WTC11 (cell line): ENCODE measurements around the gene TCF12. TPM values are rescaled to one million over a fixed set of nuclear protein-coding genes. Genes with fewer than 3 reads are reported as not detected.

Experiments used
- ATAC-seq: fragments of 200-7000 bp; cut with Tn5 transposase; 2 replicates; pipeline ENCODE4 v1.10.0; 2021; ENCODE audit warnings: mild to moderate bottlenecking, moderate library complexity
- CTCF ChIA-PET: fragments of 300-600 bp; sonication (Branson Sonifier 250); formaldehyde crosslinking; loops from one replicate; lab custom pipeline; 2021; ENCODE audit warnings: antibody characterized with exemption; lab: Charles Lee
- POLR2A ChIA-PET: fragments of 350-600 bp; sonication (Branson Sonifier 250); formaldehyde crosslinking; loops from one replicate; lab custom pipeline; 2021; ENCODE audit warnings: antibody characterized with exemption; lab: Charles Lee
- DNase-seq: peaks from one replicate; pipeline ENCODE4 v3.0.0; 2021; ENCODE audit warnings: low spot score
- H3K27ac Mint-ChIP-seq: 2 replicates; pipeline ENCODE4 v1.8.0; 2021; ENCODE audit warnings: mixed read lengths
- H3K27me3 Mint-ChIP-seq: 2 replicates; pipeline ENCODE4 v1.8.0; 2021; ENCODE audit warnings: low read depth, mild to moderate bottlenecking, moderate library complexity, mixed read lengths
- H3K36me3 Mint-ChIP-seq: 2 replicates; pipeline ENCODE4 v1.8.0; 2021; ENCODE audit warnings: mixed read lengths
- H3K4me1 Mint-ChIP-seq: 2 replicates; pipeline ENCODE4 v1.8.0; 2022; ENCODE audit warnings: mixed read lengths
- H3K4me3 Mint-ChIP-seq: 2 replicates; pipeline ENCODE4 v1.8.0; 2021; ENCODE audit warnings: mild to moderate bottlenecking, moderate library complexity, mixed read lengths
- H3K9me3 Mint-ChIP-seq: 2 replicates; pipeline ENCODE4 v1.8.0; 2021; ENCODE audit warnings: mixed read lengths
- AFF4 ChIP-seq: sonication (generic); formaldehyde crosslinking; IDR thresholded peaks from 2 replicates; pipeline ENCODE4 v1.8.1; 2023; ENCODE audit warnings: mild to moderate bottlenecking, missing genetic modification reagents, borderline replicate concordance
- CTCF ChIP-seq: fragments of 200-600 bp; IDR thresholded peaks from 2 replicates; pipeline ENCODE4 v1.8.0; 2022; ENCODE audit warnings: antibody characterized with exemption
- ETV6 ChIP-seq: sonication (generic); formaldehyde crosslinking; IDR thresholded peaks from 2 replicates; pipeline ENCODE4 v1.8.1; 2022; ENCODE audit warnings: mild to moderate bottlenecking, missing genetic modification reagents
- FOXJ3 ChIP-seq: sonication (generic); formaldehyde crosslinking; IDR thresholded peaks from 2 replicates; pipeline ENCODE4 v1.9.0; 2021; ENCODE audit warnings: missing genetic modification reagents, mild to moderate bottlenecking, borderline replicate concordance
- HMGA2 ChIP-seq: fragments of 250-450 bp; sonication (Bioruptor Pico); IDR thresholded peaks from 2 replicates; pipeline ENCODE4 v1.4.0; 2021; ENCODE audit warnings: mild to moderate bottlenecking, moderate library complexity
- JAZF1 ChIP-seq: fragments of 250-450 bp; sonication (Bioruptor Pico); IDR thresholded peaks from 2 replicates; pipeline ENCODE4 v1.9.0; 2021; ENCODE audit warnings: moderate library complexity, mild to moderate bottlenecking, inconsistent platforms
- KAT7 ChIP-seq: sonication (generic); formaldehyde crosslinking; IDR thresholded peaks from 2 replicates; pipeline ENCODE4 v1.8.1; 2023; ENCODE audit warnings: missing genetic modification reagents, mild to moderate bottlenecking, borderline replicate concordance
- MLX ChIP-seq: sonication (generic); formaldehyde crosslinking; IDR thresholded peaks from 2 replicates; pipeline ENCODE4 v1.8.1; 2023; ENCODE audit warnings: mild to moderate bottlenecking, missing genetic modification reagents, moderate library complexity
- MXD4 ChIP-seq: fragments of 250-450 bp; sonication (Bioruptor Pico); IDR thresholded peaks from 2 replicates; pipeline ENCODE4 v1.8.0; 2021; ENCODE audit warnings: mild to moderate bottlenecking, moderate library complexity, borderline replicate concordance
- NR3C1 ChIP-seq: sonication (generic); formaldehyde crosslinking; conservative IDR thresholded peaks from 2 replicates; pipeline ENCODE4 v1.8.1; 2023; ENCODE audit warnings: low read depth, mild to moderate bottlenecking, missing genetic modification reagents
- PRDM15 ChIP-seq: sonication (generic); formaldehyde crosslinking; IDR thresholded peaks from 2 replicates; pipeline ENCODE4 v1.8.0; 2022; ENCODE audit warnings: missing genetic modification reagents
- RORB ChIP-seq: fragments of 250-450 bp; sonication (Bioruptor Pico); IDR thresholded peaks from 2 replicates; pipeline ENCODE4 v1.9.0; 2021; ENCODE audit warnings: mild to moderate bottlenecking
- SMAD3 ChIP-seq: sonication (generic); formaldehyde crosslinking; IDR thresholded peaks from 2 replicates; pipeline ENCODE4 v1.8.0; 2022; ENCODE audit warnings: missing genetic modification reagents, mild to moderate bottlenecking, borderline replicate concordance
- TEAD4 ChIP-seq: sonication (generic); formaldehyde crosslinking; IDR thresholded peaks from 2 replicates; pipeline ENCODE4 v1.8.0; 2022; ENCODE audit warnings: mild to moderate bottlenecking, missing genetic modification reagents
- ZNF219 ChIP-seq: sonication (generic); formaldehyde crosslinking; IDR thresholded peaks from 2 replicates; pipeline ENCODE4 v1.8.0; 2023; ENCODE audit warnings: missing genetic modification reagents, mild to moderate bottlenecking, borderline replicate concordance
- ZNF232 ChIP-seq: sonication (generic); formaldehyde crosslinking; IDR thresholded peaks from 2 replicates; pipeline ENCODE4 v1.8.0; 2022; ENCODE audit warnings: mild to moderate bottlenecking, missing genetic modification reagents
- ZNF423 ChIP-seq: fragments of 250-450 bp; sonication (Bioruptor Pico); IDR thresholded peaks from 2 replicates; pipeline ENCODE4 v2.1.2; 2022; ENCODE audit warnings: mild to moderate bottlenecking, moderate library complexity
- ZNF425 ChIP-seq: fragments of 250-450 bp; sonication (Bioruptor Pico); conservative IDR thresholded peaks from 2 replicates; pipeline ENCODE4 v1.9.0; 2021; ENCODE audit warnings: mild to moderate bottlenecking
- ZNF532 ChIP-seq: fragments of 250-450 bp; sonication (Bioruptor Pico); IDR thresholded peaks from 2 replicates; pipeline ENCODE4 v1.9.0; 2021; ENCODE audit warnings: mild to moderate bottlenecking, borderline replicate concordance
- total RNA-seq: library from RNA; stranded (reverse); gene quantifications from 3 replicates; pipeline ENCODE4 v1.2.3, GENCODE V29; 2021

TCF12 gene
- total RNA-seq, 1 experiment from 2014 or later: 73.2 TPM

GRCh38 chr15:57288926-57289580, 370.6 kb downstream of the TCF12 start:
- Mint-ChIP-seq H3K27ac (no peak overlapping the region), H3K4me1 (peaks cover 14% of the 10 kb centered on the region), H3K27me3 (no peaks in the 10 kb centered on the region), H3K36me3 (peaks cover 16% of the 10 kb centered on the region), H3K9me3 (no peaks in the 10 kb centered on the region), H3K4me3 (no peak overlapping the region)
- CTCF ChIA-PET: interaction anchor here (1.0 kb wide), 1 partner anchor 99 kb away, joined by 3 read pairs; no protein-coding TSS in a partner anchor
- TF ChIP-seq ZNF232 (CRISPR knock-in tag): no peak
- no peak for TF ChIP-seq ETV6
- no peak for TF ChIP-seq MXD4 (CRISPR knock-in tag)
- TF ChIP-seq RORB: no peak
- TF ChIP-seq NR3C1 (CRISPR knock-in tag): no peak
- no peak for TF ChIP-seq CTCF
- no peak for TF ChIP-seq AFF4 (CRISPR knock-in tag)
- no peak for TF ChIP-seq JAZF1 (CRISPR knock-in tag)
- no peak for TF ChIP-seq MLX (CRISPR knock-in tag)
- no peak for TF ChIP-seq ZNF219
- TF ChIP-seq TEAD4 (CRISPR knock-in tag): no peak
- no peak for TF ChIP-seq FOXJ3 (CRISPR knock-in tag)
- TF ChIP-seq ZNF423: no peak
- TF ChIP-seq KAT7 (CRISPR knock-in tag): no peak
- TF ChIP-seq ZNF532 (CRISPR knock-in tag): no peak
- TF ChIP-seq PRDM15: no peak
- no peak for TF ChIP-seq ZNF425
- TF ChIP-seq HMGA2 (CRISPR knock-in tag): no peak
- TF ChIP-seq SMAD3 (CRISPR knock-in tag): no peak
- ATAC-seq (no peak), DNase-seq (no peak)
- POLR2A ChIA-PET: no interaction called here
